GM12872 (cell line): ENCODE data around the gene ATP1A1.

Experiments used
- CTCF ChIP-seq: IDR thresholded peaks from 3 replicates; pipeline ENCODE4 v1.5.1; 2011; ENCODE audit warnings: low read depth, mild to moderate bottlenecking, low read length, moderate library complexity; ENCODE audit not compliant: insufficient read depth

Gene ATP1A1

GRCh38 chr1:116334868-116335635 lies 38.0 kb upstream of the ATP1A1 start:
- no peak for TF ChIP-seq CTCF

- no peak for TF ChIP-seq CTCF
These were observed 37.0 kb upstream of the ATP1A1 start for GRCh38 chr1:116335850-116336624.

- no peak for TF ChIP-seq CTCF
These were observed 35.6 kb upstream of the ATP1A1 start for GRCh38 chr1:116337398-116337797.

- TF ChIP-seq CTCF = no peak
These were observed 34.6 kb upstream of the ATP1A1 start for GRCh38 chr1:116338400-116338799.

GRCh38 chr1:116340506-116341231 lies 32.4 kb upstream of the ATP1A1 start:
- TF ChIP-seq CTCF = no peak

- no peak for TF ChIP-seq CTCF
These were observed 30.0 kb upstream of the ATP1A1 start for GRCh38 chr1:116343019-116343418.

- TF ChIP-seq CTCF = no peak
These were observed 28.0 kb upstream of the ATP1A1 start for GRCh38 chr1:116345011-116345410.
